ENCODE measurements around the gene SREBF2.

- TF ChIP-seq, protein P1, sequence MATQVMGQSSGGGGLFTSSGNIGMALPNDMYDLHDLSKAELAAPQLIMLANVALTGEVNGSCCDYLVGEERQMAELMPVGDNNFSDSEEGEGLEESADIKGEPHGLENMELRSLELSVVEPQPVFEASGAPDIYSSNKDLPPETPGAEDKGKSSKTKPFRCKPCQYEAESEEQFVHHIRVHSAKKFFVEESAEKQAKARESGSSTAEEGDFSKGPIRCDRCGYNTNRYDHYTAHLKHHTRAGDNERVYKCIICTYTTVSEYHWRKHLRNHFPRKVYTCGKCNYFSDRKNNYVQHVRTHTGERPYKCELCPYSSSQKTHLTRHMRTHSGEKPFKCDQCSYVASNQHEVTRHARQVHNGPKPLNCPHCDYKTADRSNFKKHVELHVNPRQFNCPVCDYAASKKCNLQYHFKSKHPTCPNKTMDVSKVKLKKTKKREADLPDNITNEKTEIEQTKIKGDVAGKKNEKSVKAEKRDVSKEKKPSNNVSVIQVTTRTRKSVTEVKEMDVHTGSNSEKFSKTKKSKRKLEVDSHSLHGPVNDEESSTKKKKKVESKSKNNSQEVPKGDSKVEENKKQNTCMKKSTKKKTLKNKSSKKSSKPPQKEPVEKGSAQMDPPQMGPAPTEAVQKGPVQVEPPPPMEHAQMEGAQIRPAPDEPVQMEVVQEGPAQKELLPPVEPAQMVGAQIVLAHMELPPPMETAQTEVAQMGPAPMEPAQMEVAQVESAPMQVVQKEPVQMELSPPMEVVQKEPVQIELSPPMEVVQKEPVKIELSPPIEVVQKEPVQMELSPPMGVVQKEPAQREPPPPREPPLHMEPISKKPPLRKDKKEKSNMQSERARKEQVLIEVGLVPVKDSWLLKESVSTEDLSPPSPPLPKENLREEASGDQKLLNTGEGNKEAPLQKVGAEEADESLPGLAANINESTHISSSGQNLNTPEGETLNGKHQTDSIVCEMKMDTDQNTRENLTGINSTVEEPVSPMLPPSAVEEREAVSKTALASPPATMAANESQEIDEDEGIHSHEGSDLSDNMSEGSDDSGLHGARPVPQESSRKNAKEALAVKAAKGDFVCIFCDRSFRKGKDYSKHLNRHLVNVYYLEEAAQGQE (IDR thresholded peaks at IDR 0.05): no peak
- TF ChIP-seq POLR2A (IDR thresholded peaks at IDR 0.05; ENCODE audit: low read length) (no peak), TP53 (CRISPR knock-in tag; IDR thresholded peaks at IDR 0.05) (no peak), USF2 (IDR thresholded peaks at IDR 0.05) (no peak), RNF2 (IDR thresholded peaks at IDR 0.05; ENCODE audit: borderline replicate concordance, low read depth) (no peak), RFX5 (IDR thresholded peaks at IDR 0.05) (no peak), MYC (IDR thresholded peaks at IDR 0.05; ENCODE audit: borderline replicate concordance, low read length) (no peak), POLR2AphosphoS2 (conservative IDR thresholded peaks at IDR 0.05; ENCODE audit: low read length) (no peak)
- TF ChIP-seq, protein P2, sequence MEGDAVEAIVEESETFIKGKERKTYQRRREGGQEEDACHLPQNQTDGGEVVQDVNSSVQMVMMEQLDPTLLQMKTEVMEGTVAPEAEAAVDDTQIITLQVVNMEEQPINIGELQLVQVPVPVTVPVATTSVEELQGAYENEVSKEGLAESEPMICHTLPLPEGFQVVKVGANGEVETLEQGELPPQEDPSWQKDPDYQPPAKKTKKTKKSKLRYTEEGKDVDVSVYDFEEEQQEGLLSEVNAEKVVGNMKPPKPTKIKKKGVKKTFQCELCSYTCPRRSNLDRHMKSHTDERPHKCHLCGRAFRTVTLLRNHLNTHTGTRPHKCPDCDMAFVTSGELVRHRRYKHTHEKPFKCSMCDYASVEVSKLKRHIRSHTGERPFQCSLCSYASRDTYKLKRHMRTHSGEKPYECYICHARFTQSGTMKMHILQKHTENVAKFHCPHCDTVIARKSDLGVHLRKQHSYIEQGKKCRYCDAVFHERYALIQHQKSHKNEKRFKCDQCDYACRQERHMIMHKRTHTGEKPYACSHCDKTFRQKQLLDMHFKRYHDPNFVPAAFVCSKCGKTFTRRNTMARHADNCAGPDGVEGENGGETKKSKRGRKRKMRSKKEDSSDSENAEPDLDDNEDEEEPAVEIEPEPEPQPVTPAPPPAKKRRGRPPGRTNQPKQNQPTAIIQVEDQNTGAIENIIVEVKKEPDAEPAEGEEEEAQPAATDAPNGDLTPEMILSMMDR (IDR thresholded peaks at IDR 0.05): no peak
Observed at GRCh38 chr22:41810022-41810421, 22.9 kb upstream of the SREBF2 start.
